GM23338 (cell line): Measurements from ENCODE around the gene DYRK3. TPM values are rescaled to one million over a fixed set of nuclear protein-coding genes. Genes with fewer than 3 reads are reported as not detected.
"Not testable (repeated sequence)": the region's sequence is repeated elsewhere in the genome, so short reads cannot be mapped to it uniquely, and the experiment has no call there.

Experiments used
- ATAC-seq: fragments of 200-7000 bp; cut with Tn5 transposase; 3 replicates; pipeline ENCODE4 v1.9.1; 2020
- DNase-seq: peaks from one replicate; pipeline ENCODE4 v3.0.0-alpha.2; 2015; ENCODE audit warnings: low spot score
- H2AFZ ChIP-seq: fragments of 200-600 bp; sonication (generic); 2 replicates; pipeline ENCODE4 v1.8.0; 2016; ENCODE audit warnings: antibody characterized with exemption, mild to moderate bottlenecking, moderate library complexity
- H3F3A ChIP-seq: fragments of 200-600 bp; sonication (generic); replicated peaks from 2 replicates; pipeline ENCODE4 v1.8.0; 2017; ENCODE audit warnings: antibody characterized with exemption, mixed run types, low read depth
- H3K27ac ChIP-seq: fragments of 200-600 bp; sonication (generic); 2 replicates; pipeline ENCODE4 v1.6.1; 2016; ENCODE audit warnings: low read depth
- H3K27me3 ChIP-seq: fragments of 200-600 bp; sonication (generic); 2 replicates; pipeline ENCODE4 v1.8.0; 2016; ENCODE audit warnings: mild to moderate bottlenecking, mixed run types, moderate library complexity; ENCODE audit not compliant: insufficient read depth
- H3K36me3 ChIP-seq: fragments of 200-600 bp; sonication (generic); 2 replicates; pipeline ENCODE4 v1.8.0; 2016; ENCODE audit warnings: mild to moderate bottlenecking; ENCODE audit not compliant: insufficient read depth
- H3K4me1 ChIP-seq: fragments of 200-600 bp; sonication (generic); 2 replicates; pipeline ENCODE4 v1.8.0; 2016; ENCODE audit warnings: mild to moderate bottlenecking, moderate library complexity; ENCODE audit not compliant: insufficient read depth
- H3K4me2 ChIP-seq: fragments of 200-600 bp; sonication (generic); 2 replicates; pipeline ENCODE4 v1.7.1; 2017; ENCODE audit warnings: mixed run types
- H3K4me3 ChIP-seq: fragments of 200-600 bp; sonication (generic); 2 replicates; pipeline ENCODE4 v1.6.1; 2016; ENCODE audit warnings: mixed run types
- H3K79me2 ChIP-seq: fragments of 200-600 bp; sonication (generic); replicated peaks from 2 replicates; pipeline ENCODE4 v1.8.0; 2017; ENCODE audit warnings: mild to moderate bottlenecking; ENCODE audit not compliant: insufficient read depth
- H3K9me2 ChIP-seq: fragments of 200-600 bp; sonication (generic); 2 replicates; pipeline ENCODE4 v1.8.0; 2017; ENCODE audit not compliant: insufficient read depth
- H4K20me1 ChIP-seq: fragments of 200-600 bp; sonication (generic); replicated peaks from 2 replicates; pipeline ENCODE4 v1.8.0; 2017; ENCODE audit warnings: mild to moderate bottlenecking; ENCODE audit not compliant: insufficient read depth
- H3K27ac Mint-ChIP-seq: 2 replicates; pipeline ENCODE4 v1.8.0; 2020; ENCODE audit warnings: inconsistent platforms, mild to moderate bottlenecking, moderate library complexity, mixed read lengths
- H3K27me3 Mint-ChIP-seq: 3 replicates; pipeline ENCODE4 v1.8.0; 2022; ENCODE audit warnings: low read depth, mild to moderate bottlenecking, moderate library complexity, mixed read lengths, inconsistent platforms; ENCODE audit not compliant: insufficient read depth, poor library complexity
- H3K36me3 Mint-ChIP-seq: 3 replicates; pipeline ENCODE4 v1.8.0; 2021; ENCODE audit warnings: low read depth, mild to moderate bottlenecking, inconsistent platforms, moderate library complexity, mixed read lengths
- H3K4me1 Mint-ChIP-seq: 3 replicates; pipeline ENCODE4 v1.8.0; 2020; ENCODE audit warnings: mild to moderate bottlenecking, inconsistent platforms, mixed read lengths
- H3K4me3 Mint-ChIP-seq: 3 replicates; pipeline ENCODE4 v1.8.0; 2021; ENCODE audit warnings: moderate library complexity, mild to moderate bottlenecking, inconsistent platforms, mixed read lengths
- H3K9me3 Mint-ChIP-seq: 3 replicates; pipeline ENCODE4 v1.8.0; 2020; ENCODE audit warnings: moderate library complexity, mild to moderate bottlenecking, inconsistent platforms, mixed read lengths
- CTCF ChIP-seq, 2 experiments: fragments of 200-600 bp in 1 of 2; sonication (generic) in 1 of 2; conservative IDR thresholded peaks; 2 replicates each; pipeline versions ENCODE4 v1.5.1 to v1.6.1; 2016 to 2017; ENCODE audit warnings: antibody characterized with exemption in 2 of 2, low read depth in 2 of 2, mild to moderate bottlenecking in 2 of 2, moderate library complexity in 1 of 2
- ETS1 ChIP-seq: IDR thresholded peaks from 2 replicates; pipeline ENCODE4 v1.6.1; 2016; ENCODE audit warnings: antibody characterized with exemption
- NANOG ChIP-seq: IDR thresholded peaks from 2 replicates; pipeline ENCODE4 v1.6.1; 2016; ENCODE audit warnings: antibody characterized with exemption, borderline replicate concordance
- POLR2AphosphoS5 ChIP-seq: IDR thresholded peaks from 2 replicates; pipeline ENCODE4 v1.6.1; 2016; ENCODE audit warnings: antibody characterized with exemption, low read depth
- STAT1 ChIP-seq: IDR thresholded peaks from one replicate; pipeline ENCODE4 v1.6.1; 2016; ENCODE audit warnings: antibody characterized with exemption; ENCODE audit not compliant: unreplicated experiment
- ZNF114 ChIP-seq: fragments of 250-450 bp; sonication (Bioruptor Pico); IDR thresholded peaks from 2 replicates; pipeline ENCODE4 v1.5.0; 2020; ENCODE audit warnings: mild to moderate bottlenecking, moderate library complexity
- ZNF331 ChIP-seq: fragments of 250-450 bp; sonication (Bioruptor Pico); IDR thresholded peaks from 2 replicates; pipeline ENCODE4 v1.5.0; 2020; ENCODE audit warnings: low read depth, mild to moderate bottlenecking, moderate library complexity
- ZNF462 ChIP-seq: fragments of 250-450 bp; sonication (Bioruptor Pico); IDR thresholded peaks from 2 replicates; pipeline ENCODE4 v1.5.0; 2020; ENCODE audit warnings: mild to moderate bottlenecking, moderate library complexity
- polyA plus RNA-seq: library from polyadenylated mRNA; unstranded; fragments of >200 nt; fragmentation: Nextera tagmentation; extraction: Ambion mirVana; gene quantifications from 2 replicates; pipeline ENCODE4 v1.2.1, GENCODE V29; 2016
- total RNA-seq: library from RNA; depleted of rRNA; stranded (reverse); fragments of >200 nt; shearing (Covaris generic); gene quantifications from 2 replicates; pipeline ENCODE4 v1.2.3, GENCODE V29; 2014

Gene DYRK3
- total and polyA plus RNA-seq, 2 experiments from 2014 or later: 2.9 to 9.5 TPM

- TF ChIP-seq ZNF462 (no peak), ZNF331 (CRISPR knock-in tag) (peak; percentile 42; the same call in 1 of the 2 replicates)
These were observed 23.0 kb upstream of the DYRK3 start, which contains the start of gene EIF2D (continued) for GRCh38 chr1:206612129-206612876.

- not testable (repeated sequence) for ATAC-seq
These were observed 8.9 kb upstream of the DYRK3 start for GRCh38 chr1:206626396-206626795.

GRCh38 chr1:206628916-206629315 is 6.4 kb upstream of the DYRK3 start:
- Mint-ChIP-seq H3K27ac (no peak overlapping the region), H3K27me3 (peaks cover 8% of the 10 kb centered on the region), H3K36me3 (no peaks in the 10 kb centered on the region), H3K9me3 (no peaks in the 10 kb centered on the region), H3K4me3 (no peak overlapping the region), H3K4me1 (peaks cover 8% of the 10 kb centered on the region)
- ATAC-seq (no peak), DNase-seq (no peak)
- Histone ChIP-seq H2AFZ (peak overlapping the region; percentile 80; the same call in 1 of the 2 replicates), H3K4me1 (peaks cover 9% of the 10 kb centered on the region; the same call in 1 of the 2 replicates), H3K9me2 (no peaks in the 10 kb centered on the region), H3K36me3 (no peaks in the 10 kb centered on the region), H3K27ac (no peak overlapping the region), H3K27me3 (no peaks in the 10 kb centered on the region), H3K79me2 (no peaks in the 10 kb centered on the region), H3F3A (no peaks in the 10 kb centered on the region), H4K20me1 (no peaks in the 10 kb centered on the region; the same call in 1 of the 2 replicates), H3K4me3 (no peak overlapping the region), H3K4me2 (no peak overlapping the region)
- no peak for TF ChIP-seq ZNF114 (CRISPR knock-in tag)
- no peak for TF ChIP-seq POLR2AphosphoS5
- TF ChIP-seq NANOG: no peak
- TF ChIP-seq STAT1: no peak
- TF ChIP-seq ETS1: no peak
- TF ChIP-seq CTCF (conservative IDR thresholded peaks at IDR 0.05; ENCODE audit: low read depth in 2 of 2): no peak

More at GRCh38 chr1:206626396-206626795, 8.9 kb upstream of the DYRK3 start:
- not testable (repeated sequence) for H3K79me2 ChIP-seq, H3K9me2 ChIP-seq, DNase-seq, H4K20me1 ChIP-seq, H2AFZ ChIP-seq, H3K27ac ChIP-seq, H3K4me2 ChIP-seq, H3K27me3 ChIP-seq, H3F3A ChIP-seq, H3K36me3 ChIP-seq, H3K27ac Mint-ChIP-seq, H3K4me1 ChIP-seq, H3K4me3 ChIP-seq, H3K4me1 Mint-ChIP-seq, H3K36me3 Mint-ChIP-seq, H3K27me3 Mint-ChIP-seq, H3K9me3 Mint-ChIP-seq, H3K4me3 Mint-ChIP-seq
